Right atrium auricular region (tissue), 2 donors: ENCODE results near the gene HEPACAM2. TPM values are rescaled to one million over a fixed set of nuclear protein-coding genes. Genes with fewer than 3 reads are reported as not detected.

Source experiments
- DNase-seq: peaks from one replicate; pipeline ENCODE4 v3.0.0-alpha.2; 2019; ENCODE audit warnings: low spot score
- H3K27ac ChIP-seq, 2 donors: fragments of 200-600 bp; sonication (generic); 1 replicate in 1 of 2; 2 replicates in 1 of 2; pipeline ENCODE4 v1.5.1; 2016 to 2019
- H3K27me3 ChIP-seq, 2 donors: fragments of 200-600 bp; sonication (generic); one replicate each; pipeline versions ENCODE4 v1.5.1 to v1.6.0; 2017 to 2019
- H3K36me3 ChIP-seq: fragments of 200-600 bp; sonication (generic); one replicate; pipeline ENCODE4 v1.5.1; 2016
- H3K4me1 ChIP-seq, 2 donors: fragments of 200-600 bp; sonication (generic); one replicate each; pipeline versions ENCODE4 v1.5.1 to v1.6.0; 2017 to 2019
- H3K4me3 ChIP-seq, 2 donors: fragments of 200-600 bp; sonication (generic); 1 replicate in 1 of 2; 2 replicates in 1 of 2; pipeline ENCODE4 v1.5.1; 2017 to 2019; ENCODE audit warnings: mild to moderate bottlenecking in 1 of 2, moderate library complexity in 1 of 2
- H3K9me3 ChIP-seq, 2 donors: fragments of 200-600 bp; sonication (generic); one replicate each; pipeline ENCODE4 v1.5.1; 2019
- total RNA-seq, 2 donors: library from RNA; depleted of rRNA; stranded (reverse); fragments of >200 nt; gene quantifications; one replicate each; pipeline ENCODE4 v1.1.0, GENCODE V29; 2016
- TF ChIP-seq, protein P1 (sequence below), 2 donors: fragments of 200-600 bp; sonication (generic); IDR thresholded peaks; one replicate each; pipeline ENCODE4 v1.5.1; 2019; ENCODE audit warnings: antibody characterized with exemption in 2 of 2

HEPACAM2 gene
- total RNA-seq, 2 donors from 2014 or later = 0.22 TPM; not detected in 1

DNA sequence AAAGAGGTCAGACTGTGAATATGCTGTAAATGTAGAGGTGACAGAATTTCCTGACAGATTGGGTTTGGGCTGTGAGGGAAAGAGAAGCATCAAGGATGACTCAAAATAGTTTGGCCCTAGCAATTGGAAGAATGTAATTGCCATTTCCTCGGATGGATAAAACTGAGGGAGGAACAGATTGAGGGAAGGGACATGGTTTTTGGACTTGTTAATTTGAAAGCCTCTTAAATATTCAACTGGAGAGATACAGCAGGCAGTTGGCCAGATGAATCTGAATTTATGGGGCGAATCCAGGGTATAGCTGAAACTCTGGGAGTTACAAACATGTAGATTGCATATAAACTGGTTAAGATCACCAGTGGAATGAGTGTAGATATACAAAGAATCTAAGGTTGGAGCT, 9.3 kb upstream of the HEPACAM2 start:
- Histone ChIP-seq H3K27ac (no peak overlapping the region), H3K4me3 (no peak overlapping the region), H3K9me3 (no peaks in the 10 kb centered on the region), H3K27me3 (no peaks in the 10 kb centered on the region), H3K36me3 (no peaks in the 10 kb centered on the region), H3K4me1 (peaks cover 0 to 19% of the 10 kb centered on the region in 2 donors)
- DNase-seq = no peak
- TF ChIP-seq, protein P1, sequence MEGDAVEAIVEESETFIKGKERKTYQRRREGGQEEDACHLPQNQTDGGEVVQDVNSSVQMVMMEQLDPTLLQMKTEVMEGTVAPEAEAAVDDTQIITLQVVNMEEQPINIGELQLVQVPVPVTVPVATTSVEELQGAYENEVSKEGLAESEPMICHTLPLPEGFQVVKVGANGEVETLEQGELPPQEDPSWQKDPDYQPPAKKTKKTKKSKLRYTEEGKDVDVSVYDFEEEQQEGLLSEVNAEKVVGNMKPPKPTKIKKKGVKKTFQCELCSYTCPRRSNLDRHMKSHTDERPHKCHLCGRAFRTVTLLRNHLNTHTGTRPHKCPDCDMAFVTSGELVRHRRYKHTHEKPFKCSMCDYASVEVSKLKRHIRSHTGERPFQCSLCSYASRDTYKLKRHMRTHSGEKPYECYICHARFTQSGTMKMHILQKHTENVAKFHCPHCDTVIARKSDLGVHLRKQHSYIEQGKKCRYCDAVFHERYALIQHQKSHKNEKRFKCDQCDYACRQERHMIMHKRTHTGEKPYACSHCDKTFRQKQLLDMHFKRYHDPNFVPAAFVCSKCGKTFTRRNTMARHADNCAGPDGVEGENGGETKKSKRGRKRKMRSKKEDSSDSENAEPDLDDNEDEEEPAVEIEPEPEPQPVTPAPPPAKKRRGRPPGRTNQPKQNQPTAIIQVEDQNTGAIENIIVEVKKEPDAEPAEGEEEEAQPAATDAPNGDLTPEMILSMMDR (IDR thresholded peaks at IDR 0.05) = no peak

DNA sequence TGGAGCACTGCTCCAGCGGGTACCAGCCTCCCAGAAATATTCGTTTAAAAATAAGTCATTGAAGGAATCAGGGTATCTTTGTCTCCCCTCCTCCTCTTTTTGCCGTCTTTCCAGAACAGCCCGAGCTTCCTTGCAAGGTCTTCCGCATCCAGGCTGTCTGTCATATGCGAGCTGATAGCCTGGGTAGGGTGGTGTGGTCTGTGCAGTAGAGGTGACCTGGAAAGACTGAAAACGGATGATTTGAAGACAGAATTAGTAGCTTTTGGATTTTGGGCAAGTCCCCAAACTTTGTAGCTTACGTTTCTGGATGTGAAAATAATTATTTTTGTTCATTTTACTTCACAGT, 6.4 kb upstream of the HEPACAM2 start:
- peak overlapping the region; percentile 63 to 76 for H3K4me3 ChIP-seq
- TF ChIP-seq, protein P1 (IDR thresholded peaks at IDR 0.05) = no peak
- no peak for DNase-seq
- no peaks in the 10 kb centered on the region for H3K9me3 ChIP-seq
- H3K27me3 ChIP-seq = no peaks in the 10 kb centered on the region
- H3K27ac ChIP-seq = peak overlapping the region; percentile 55 to 77
- H3K36me3 ChIP-seq = no peaks in the 10 kb centered on the region
- H3K4me1 ChIP-seq = peaks cover 0 to 19% of the 10 kb centered on the region in 2 donors

GRCh38 chr7:93231799-93232672, 5.8 kb upstream of the HEPACAM2 start, which contains the start of gene VPS50:
Gene VPS50, plus strand, starts transcription at chr7:93232366. Its CDS starts 102 bp downstream, at chr7:93232468.
- TF ChIP-seq, protein P1 (IDR thresholded peaks at IDR 0.05) = peak in 1 of 2 donors; percentile 32
- H3K27ac ChIP-seq = peak within 1 kb of the TSS; percentile 55 to 77

GRCh38 chr7:93231259-93231658, 5.0 kb upstream of the HEPACAM2 start:
- H3K9me3 ChIP-seq = no peaks in the 10 kb centered on the region
- no peak for DNase-seq
- no peak overlapping the region for H3K27ac ChIP-seq
- peaks cover 0 to 19% of the 10 kb centered on the region in 2 donors for H3K4me1 ChIP-seq
- peak overlapping the region; percentile 63 to 76 for H3K4me3 ChIP-seq
- H3K27me3 ChIP-seq = no peaks in the 10 kb centered on the region
- no peaks in the 10 kb centered on the region for H3K36me3 ChIP-seq
- TF ChIP-seq, protein P1 (IDR thresholded peaks at IDR 0.05) = no peak

More at GRCh38 chr7:93231799-93232672, 5.8 kb upstream of the HEPACAM2 start, which contains the start of gene VPS50:
- peak; percentile 97 for DNase-seq
- Histone ChIP-seq H3K4me3 (peak within 1 kb of the TSS; percentile 63 to 76), H3K36me3 (no peaks in the 10 kb centered on the region), H3K9me3 (no peaks in the 10 kb centered on the region), H3K4me1 (peaks cover 0 to 19% of the 10 kb centered on the region in 2 donors), H3K27me3 (no peaks in the 10 kb centered on the region)

GRCh38 chr7:93228302-93228701, 2.0 kb upstream of the HEPACAM2 start:
- Histone ChIP-seq H3K4me3 (no peak overlapping the region), H3K9me3 (no peaks in the 10 kb centered on the region), H3K36me3 (no peaks in the 10 kb centered on the region), H3K27me3 (no peaks in the 10 kb centered on the region), H3K4me1 (peaks cover 0 to 14% of the 10 kb centered on the region in 2 donors), H3K27ac (no peak overlapping the region)
- no peak for DNase-seq
- TF ChIP-seq, protein P1 (IDR thresholded peaks at IDR 0.05) = peak; percentile 77 to 82
